Mesenteric fat pad (tissue), 1 donor: Measurements from ENCODE around the gene TMPRSS6. TPM values are rescaled to one million over a fixed set of nuclear protein-coding genes. Genes with fewer than 3 reads are reported as not detected.

Source experiments
- DNase-seq: peaks from one replicate; pipeline ENCODE4 v3.0.0-alpha.2; 2020; ENCODE audit warnings: low spot score
- total RNA-seq: library from RNA; stranded (reverse); fragmentation: NEBNext Ultra II Directional; extraction: Animal tissue kit (Norgen Biotek cat#: 25700); gene quantifications from one replicate; pipeline ENCODE4 v1.2.1, GENCODE V29; 2021
- donor health status: DM: yes; HTN: yes; CAD: no.

The TMPRSS6 gene
- total RNA-seq, 1 donor from 2014 or later: not detected

GRCh38 chr22:37068859-37069258 lies 40.7 kb downstream of the TMPRSS6 start:
- no peak for DNase-seq

GRCh38 chr22:37067428-37067827 lies 42.1 kb downstream of the TMPRSS6 start:
- DNase-seq: no peak

DNA sequence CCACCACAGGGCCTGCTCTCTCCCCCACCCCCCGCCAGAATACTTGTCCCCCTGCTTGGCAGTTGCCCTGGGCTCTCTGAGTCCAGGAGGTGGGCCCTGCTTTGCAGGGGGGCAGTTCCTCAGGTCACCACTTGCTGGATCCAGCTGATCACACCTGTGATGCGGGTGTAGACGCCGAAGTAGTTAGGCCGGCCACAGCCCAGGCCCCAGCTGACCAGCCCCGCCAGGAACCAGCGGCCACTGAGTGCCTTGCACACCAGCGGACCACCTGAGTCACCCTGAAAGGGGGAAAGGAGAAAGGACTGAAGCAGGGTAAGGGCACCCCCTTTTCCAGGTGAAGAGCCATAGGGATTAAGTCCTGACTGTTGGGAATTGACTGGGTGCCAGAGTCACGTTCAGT lies 43.6 kb downstream of the TMPRSS6 start:
- DNase-seq: no peak

- DNase-seq: no peak
Observed at GRCh38 chr22:37065180-37065579, 44.3 kb downstream of the TMPRSS6 start.

- DNase-seq: no peak
Observed at GRCh38 chr22:37064553-37064952, 45.0 kb downstream of the TMPRSS6 start.

DNA sequence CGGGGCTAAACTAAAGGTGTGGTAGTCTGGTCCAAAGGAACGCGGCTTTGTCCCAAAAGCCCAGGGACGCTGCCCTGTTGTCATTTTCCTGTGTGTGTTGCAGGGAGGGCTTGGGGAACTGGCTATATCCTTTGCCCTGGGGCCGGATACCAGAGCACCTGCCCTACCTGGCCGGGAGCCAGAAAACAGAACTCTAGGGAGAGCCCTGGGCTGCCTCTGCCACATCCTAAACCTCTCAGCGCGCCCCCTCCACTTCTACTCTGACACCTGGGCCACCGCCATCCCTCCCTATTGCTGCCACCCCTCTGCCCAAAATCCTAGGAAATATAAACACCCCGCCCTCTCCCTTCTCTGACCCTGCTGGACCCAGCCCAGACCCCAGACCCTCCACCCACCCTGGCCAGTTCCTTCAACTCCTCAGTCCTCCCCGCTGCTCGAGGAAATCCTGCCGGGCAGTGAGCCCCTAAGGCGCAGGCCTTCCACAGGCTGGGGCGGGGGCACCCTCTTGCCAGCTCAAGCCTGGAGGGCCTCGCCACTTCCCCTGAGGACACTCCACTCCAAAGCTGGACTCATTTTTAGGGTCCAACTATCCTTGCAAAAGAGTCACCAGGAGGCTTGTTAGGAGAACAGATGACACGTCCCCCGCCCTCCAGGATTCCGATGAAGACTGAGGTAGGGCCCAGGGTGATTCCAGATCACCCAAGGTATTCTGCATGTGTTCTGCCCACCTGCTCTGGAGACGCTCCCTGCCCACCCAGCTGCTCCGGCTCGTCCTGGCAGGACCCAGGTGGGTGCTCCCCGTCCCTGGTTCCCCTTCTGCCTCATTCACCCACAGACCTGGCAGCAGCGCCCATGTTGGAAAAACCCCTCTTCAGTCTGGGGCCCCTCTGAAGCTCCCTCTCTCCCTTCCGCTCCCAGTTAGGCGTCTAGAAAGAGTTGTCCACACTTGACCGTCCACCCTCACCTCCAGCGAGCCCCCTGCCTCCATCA lies 45.8 kb downstream of the TMPRSS6 start:
- DNase-seq: no peak

DNA sequence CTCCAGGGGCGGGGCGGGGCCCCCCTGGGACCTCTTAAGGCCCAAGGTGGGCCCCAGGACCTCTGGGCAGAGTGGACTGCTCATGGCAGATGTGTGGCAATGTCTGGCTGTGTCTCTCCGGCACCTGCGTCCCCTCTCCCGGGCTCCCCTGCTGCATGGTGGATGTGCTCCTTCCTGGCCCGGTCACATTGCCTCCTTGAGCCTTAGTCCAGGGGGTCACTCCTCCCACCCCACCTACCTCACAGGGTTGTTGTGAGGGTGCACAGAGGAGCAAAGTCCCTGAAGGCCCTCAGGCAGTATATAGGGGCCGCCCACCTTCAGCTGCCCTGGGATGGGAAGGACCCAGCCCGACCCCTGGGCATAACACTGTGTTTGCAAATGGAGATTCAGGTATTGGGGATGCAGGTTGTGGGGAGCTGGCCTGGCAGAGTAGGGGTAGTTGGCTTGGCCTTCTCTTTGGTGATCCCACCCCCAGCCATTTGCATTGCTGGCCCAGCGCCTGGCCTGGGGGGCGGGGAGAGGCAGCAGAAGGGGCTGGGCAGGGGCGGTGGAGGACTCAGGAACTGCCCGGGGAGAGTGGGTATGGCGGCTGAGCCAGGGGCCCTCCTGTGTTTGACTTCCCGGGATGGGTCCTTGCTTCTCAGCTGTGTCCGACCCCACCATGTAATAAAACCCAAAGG lies 46.7 kb downstream of the TMPRSS6 start:
- DNase-seq: no peak

DNA sequence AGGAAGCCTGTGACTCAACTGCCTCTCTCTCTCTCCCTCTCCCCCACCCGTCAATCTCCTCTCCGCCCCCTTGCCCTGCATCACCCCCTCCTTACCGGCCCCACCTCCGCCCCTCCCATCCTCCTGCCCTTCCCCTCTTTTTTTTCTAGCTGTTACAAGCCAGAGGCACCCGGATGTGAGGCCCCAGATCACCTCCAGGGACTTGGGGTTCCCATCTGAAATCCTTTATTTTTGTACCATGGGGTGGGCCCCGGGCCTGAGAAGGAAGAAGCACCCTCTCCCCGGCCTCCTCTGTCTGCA lies 47.2 kb downstream of the TMPRSS6 start:
- DNase-seq: no peak

DNA sequence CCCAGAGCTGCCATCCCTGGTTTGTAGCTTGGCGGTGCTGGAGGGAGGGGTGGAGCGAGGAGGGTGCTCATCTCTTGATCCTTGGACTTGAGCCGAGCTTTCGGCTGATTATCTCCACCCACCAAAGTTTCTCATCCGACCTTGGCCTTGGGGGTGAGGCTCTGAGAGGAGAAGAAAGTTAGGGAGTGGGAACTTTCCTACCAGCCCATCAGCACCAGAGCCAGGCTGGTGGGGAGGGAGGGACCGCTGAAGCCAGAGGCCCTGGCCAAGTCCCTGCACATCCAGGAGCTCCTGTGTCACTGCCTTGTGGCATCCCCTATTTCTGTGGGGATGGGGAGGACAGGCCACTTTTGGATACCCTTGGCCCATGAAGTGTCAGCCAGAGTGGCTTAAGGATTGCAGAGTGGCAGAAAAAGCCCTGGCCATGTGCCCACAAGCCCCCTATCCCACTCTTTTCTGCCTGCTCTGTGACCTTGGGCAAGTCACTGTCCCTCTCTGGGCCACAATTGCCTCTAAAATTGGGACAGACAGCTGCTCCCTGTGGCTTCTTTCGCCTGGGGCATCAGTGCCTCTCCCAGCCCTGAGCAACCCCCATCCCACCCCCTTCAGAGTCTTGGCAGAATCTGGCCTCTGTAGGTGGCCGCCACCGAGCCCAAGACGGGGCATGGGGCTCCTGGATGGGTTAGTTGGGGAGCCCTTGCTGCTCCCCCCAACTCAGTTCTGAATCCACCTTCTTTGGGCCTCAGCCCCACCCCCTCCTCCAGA lies 47.7 kb downstream of the TMPRSS6 start:
- no peak for DNase-seq

- no peak for DNase-seq
Observed at GRCh38 chr22:37060801-37061610, 48.5 kb downstream of the TMPRSS6 start.

GRCh38 chr22:37059876-37060449 lies 49.5 kb downstream of the TMPRSS6 start:
- DNase-seq: no peak

DNA sequence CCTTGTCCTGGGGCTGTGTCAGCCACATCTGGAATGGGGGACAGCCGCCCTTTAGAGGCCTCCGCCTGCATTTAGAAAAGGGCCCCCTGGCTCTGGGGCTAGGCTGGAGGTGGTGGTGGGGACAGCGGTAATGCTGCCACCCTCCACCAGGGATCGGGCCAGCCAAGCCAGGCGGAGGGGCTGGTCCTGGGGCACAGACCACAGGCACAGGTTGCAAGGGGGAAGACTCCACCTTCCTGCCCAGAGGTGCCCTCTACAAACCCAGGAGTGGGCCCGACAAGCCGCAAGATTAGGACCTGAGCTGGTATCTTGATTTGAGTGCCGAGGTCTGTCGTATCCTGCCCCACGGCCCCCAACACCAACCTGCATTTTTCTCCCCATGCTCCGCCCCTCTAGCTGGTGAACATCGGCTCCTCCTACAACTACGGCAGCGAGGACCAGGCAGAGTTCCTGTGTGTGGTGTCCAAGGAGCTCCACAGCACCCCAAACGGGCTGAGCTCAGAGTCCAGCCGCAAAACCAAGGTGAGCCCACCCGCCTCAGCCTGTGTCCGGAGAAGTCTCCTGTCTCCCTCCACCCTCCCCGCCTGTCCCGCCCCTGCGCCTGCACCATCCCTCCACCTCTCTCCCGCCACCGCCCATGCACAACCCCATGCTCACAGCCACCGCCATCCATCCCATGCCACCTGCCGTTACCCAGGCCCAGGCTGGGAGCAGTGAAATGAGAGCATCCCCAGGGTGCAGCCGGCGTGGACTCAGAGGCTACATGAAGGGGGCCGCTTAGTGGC lies 50.4 kb downstream of the TMPRSS6 start:
- DNase-seq: no peak

GRCh38 chr22:37057796-37058510 lies 51.6 kb downstream of the TMPRSS6 start:
- DNase-seq: no peak

- DNase-seq: no peak
Observed at GRCh38 chr22:37057226-37057625, 52.3 kb downstream of the TMPRSS6 start.

DNA sequence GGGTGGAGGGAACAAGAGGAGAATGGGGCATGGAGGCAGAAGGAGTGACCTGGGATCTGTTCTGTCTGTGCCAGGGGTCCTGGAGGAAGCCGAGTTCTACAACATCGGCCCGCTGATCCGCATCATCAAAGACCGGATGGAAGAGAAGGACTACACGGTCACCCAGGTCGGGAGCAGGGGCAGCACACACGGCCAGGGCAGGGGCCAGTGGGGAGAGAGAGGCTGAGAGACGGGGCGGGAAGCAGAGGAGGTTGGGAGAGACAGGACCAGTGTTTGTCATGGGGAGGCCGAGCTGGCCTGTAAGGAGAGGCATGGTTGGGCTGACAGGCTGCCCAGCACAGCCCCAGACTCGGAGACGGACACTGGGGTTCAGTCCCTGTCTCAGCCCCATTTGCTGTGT lies 53.3 kb downstream of the TMPRSS6 start:
- no peak for DNase-seq

GRCh38 chr22:37054600-37055365 lies 54.7 kb downstream of the TMPRSS6 start:
- DNase-seq: no peak

DNA sequence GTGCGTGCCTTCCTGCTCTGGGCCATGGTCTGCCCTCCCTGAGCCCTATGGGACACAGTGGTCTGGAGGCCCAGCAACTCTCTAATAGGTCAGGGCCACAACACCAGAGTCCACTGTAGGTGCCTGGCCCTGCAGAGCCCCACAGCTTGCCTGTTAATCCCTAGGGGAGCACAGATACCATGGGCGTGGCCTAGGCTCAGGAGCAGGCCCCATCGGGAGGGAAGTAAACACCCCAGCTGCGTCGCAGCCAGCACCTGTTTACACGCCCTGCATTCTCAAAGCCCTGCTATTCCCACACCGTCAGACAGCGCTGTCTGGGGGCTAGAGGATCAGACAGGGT lies 55.5 kb downstream of the TMPRSS6 start:
- no peak for DNase-seq

GRCh38 chr22:37053310-37054055 lies 56.0 kb downstream of the TMPRSS6 start:
- no peak for DNase-seq
